Measurements from ENCODE around the gene ZNF746. TPM values are rescaled to one million over a fixed set of nuclear protein-coding genes. Genes with fewer than 3 reads are reported as not detected.

The ZNF746 gene
- total RNA-seq, 2 donors from 2014 or later: 14.8 to 36.9 TPM

DNA sequence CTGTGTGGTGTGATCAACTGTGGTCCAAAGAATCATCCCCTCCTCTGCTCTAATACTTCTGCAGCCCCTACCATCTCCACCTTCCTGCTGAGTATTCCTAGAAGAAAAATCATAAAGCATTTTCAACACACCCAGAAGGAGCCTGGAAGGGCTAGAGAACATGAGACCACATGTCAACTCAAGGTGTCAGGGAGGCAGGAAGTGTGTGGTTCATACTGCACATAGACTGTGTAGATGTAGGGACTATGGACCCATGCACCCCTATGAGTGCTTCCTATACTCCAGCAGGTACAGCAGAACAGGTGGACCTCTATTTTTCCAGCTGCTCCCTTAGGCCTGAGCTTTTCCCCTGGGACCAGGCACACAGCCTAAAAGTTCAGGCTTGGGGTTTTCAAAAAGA is 2.6 kb upstream of the ZNF746 start:
- intact Hi-C loops (cut with DNase I): no loop called here
- ATAC-seq: no peak

DNA sequence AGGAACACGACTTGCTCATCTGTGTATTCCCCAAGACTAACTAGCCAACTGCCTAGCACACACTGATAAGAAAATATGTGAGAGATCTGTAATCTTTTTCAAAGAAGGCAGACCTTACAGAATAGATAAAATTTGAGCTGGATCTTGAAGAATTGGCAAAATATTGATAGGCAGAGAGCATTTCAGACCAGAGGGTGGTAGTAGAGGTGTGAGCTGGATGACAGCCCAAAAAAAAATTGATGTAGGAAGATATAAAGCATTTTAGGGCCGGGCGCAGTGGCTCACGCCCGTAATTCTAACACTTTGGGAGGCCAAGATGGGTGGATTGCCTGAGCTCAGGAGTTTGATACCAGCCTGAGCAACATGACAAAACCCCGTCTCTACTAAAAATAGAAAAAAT is 1.2 kb upstream of the ZNF746 start:
- TF ChIP-seq, protein P1, sequence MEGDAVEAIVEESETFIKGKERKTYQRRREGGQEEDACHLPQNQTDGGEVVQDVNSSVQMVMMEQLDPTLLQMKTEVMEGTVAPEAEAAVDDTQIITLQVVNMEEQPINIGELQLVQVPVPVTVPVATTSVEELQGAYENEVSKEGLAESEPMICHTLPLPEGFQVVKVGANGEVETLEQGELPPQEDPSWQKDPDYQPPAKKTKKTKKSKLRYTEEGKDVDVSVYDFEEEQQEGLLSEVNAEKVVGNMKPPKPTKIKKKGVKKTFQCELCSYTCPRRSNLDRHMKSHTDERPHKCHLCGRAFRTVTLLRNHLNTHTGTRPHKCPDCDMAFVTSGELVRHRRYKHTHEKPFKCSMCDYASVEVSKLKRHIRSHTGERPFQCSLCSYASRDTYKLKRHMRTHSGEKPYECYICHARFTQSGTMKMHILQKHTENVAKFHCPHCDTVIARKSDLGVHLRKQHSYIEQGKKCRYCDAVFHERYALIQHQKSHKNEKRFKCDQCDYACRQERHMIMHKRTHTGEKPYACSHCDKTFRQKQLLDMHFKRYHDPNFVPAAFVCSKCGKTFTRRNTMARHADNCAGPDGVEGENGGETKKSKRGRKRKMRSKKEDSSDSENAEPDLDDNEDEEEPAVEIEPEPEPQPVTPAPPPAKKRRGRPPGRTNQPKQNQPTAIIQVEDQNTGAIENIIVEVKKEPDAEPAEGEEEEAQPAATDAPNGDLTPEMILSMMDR (IDR thresholded peaks at IDR 0.05): no peak
- TF ChIP-seq POLR2A (IDR thresholded peaks at IDR 0.05): no peak
- H3K27me3 ChIP-seq: no peaks in the 10 kb centered on the region
- H3K36me3 ChIP-seq (replicated peaks in 1 of 2; ENCODE audit: insufficient read depth in 1 of 2, low read depth in 2 of 2): peaks cover 2% of the 10 kb centered on the region in 2 donors
- 80 to 88% methylated on average over 6 of the region's 6 CpGs for WGBS, 2 donors
- no peaks in the 10 kb centered on the region for H3K9me3 ChIP-seq
- no peak overlapping the region for H3K27ac ChIP-seq
- H3K4me3 ChIP-seq: no peak overlapping the region
- peaks cover 20% of the 10 kb centered on the region for H3K4me1 ChIP-seq
- ATAC-seq: no peak
- no peak for DNase-seq
- intact Hi-C loops (cut with DNase I): no loop called here

More for the DNA sequence above, 2.6 kb upstream of the ZNF746 start:
- H3K36me3 ChIP-seq (replicated peaks in 1 of 2; ENCODE audit: insufficient read depth in 1 of 2, low read depth in 2 of 2): no peaks in the 10 kb centered on the region
- no peaks in the 10 kb centered on the region for H3K9me3 ChIP-seq
- no peak overlapping the region for H3K4me3 ChIP-seq
- no peak overlapping the region for H3K27ac ChIP-seq
- peaks cover 18% of the 10 kb centered on the region for H3K4me1 ChIP-seq
- no peaks in the 10 kb centered on the region for H3K27me3 ChIP-seq
- DNase-seq: no peak
- no peak for TF ChIP-seq POLR2A (IDR thresholded peaks at IDR 0.05)
- TF ChIP-seq, protein P1 (IDR thresholded peaks at IDR 0.05): no peak

DNA sequence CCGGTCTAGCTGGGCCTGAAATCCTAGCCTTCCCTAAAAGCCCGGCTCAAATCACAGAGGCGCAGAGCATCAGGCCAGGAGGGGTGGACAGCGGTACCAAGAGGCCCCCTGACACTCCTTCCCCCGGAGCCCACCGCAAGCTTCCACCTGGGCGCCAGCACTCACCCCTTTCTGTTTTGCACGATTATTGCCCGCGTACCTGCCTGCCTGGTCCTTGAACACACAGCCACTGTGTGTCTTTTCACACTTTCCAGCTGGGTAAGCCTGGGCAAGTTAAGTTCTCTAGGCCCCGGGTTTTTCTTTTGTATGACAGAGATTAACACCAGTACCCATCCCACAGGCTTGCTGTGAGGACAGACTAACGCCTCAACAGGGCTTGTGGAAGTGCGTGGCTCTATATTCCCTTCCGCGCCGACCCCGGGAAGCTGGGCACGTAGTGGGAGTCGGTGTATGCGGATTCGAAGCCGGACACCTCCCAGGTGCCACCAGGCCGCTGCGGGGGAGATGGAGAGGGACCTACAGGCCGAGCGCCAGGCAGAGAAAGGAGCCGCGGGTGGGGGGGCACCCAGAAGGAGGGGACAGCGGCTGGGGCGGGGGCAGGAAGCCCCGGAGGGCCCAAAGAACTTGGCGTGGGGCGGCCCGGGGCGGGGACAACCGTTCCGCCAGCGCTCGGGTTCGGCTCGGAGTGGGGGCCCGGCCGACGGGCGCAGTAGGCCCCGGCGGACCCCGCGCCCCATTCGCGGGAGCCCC is 792 bp downstream of the ZNF746 start:
- peak overlapping the region; percentile 71 to 77 (median 74) for H3K27ac ChIP-seq
- intact Hi-C loops (cut with DNase I): no loop called here
- H3K9me3 ChIP-seq: no peaks in the 10 kb centered on the region
- peaks cover 20% of the 10 kb centered on the region for H3K4me1 ChIP-seq
- 0% methylated on average over 21 to 31 of the region's 51 CpGs for WGBS, 2 donors
- H3K27me3 ChIP-seq: no peaks in the 10 kb centered on the region
- H3K36me3 ChIP-seq (replicated peaks in 1 of 2; ENCODE audit: insufficient read depth in 1 of 2, low read depth in 2 of 2): peaks cover 10 to 12% of the 10 kb centered on the region in 2 donors
- H3K4me3 ChIP-seq: peak overlapping the region; percentile 51 to 69
- DNase-seq (peak; percentile 40 to 57 (median 45)), ATAC-seq (peak; percentile 31)
- TF ChIP-seq, protein P1 (IDR thresholded peaks at IDR 0.05): no peak
- TF ChIP-seq POLR2A (IDR thresholded peaks at IDR 0.05): no peak

GRCh38 chr7:149495785-149496641 is 1.6 kb downstream of the ZNF746 start:
- Histone ChIP-seq H3K4me1 (peaks cover 20% of the 10 kb centered on the region), H3K27me3 (no peaks in the 10 kb centered on the region), H3K9me3 (no peaks in the 10 kb centered on the region), H3K36me3 (replicated peaks in 1 of 2; ENCODE audit: insufficient read depth in 1 of 2, low read depth in 2 of 2) (peaks cover 10 to 20% of the 10 kb centered on the region in 2 donors), H3K4me3 (peak overlapping the region in 1 of 2 donors; percentile 51), H3K27ac (peak overlapping the region in 3 of 4 donors; percentile 71 to 77 (median 77))
- no peak for TF ChIP-seq POLR2A (IDR thresholded peaks at IDR 0.05)
- TF ChIP-seq, protein P1 (IDR thresholded peaks at IDR 0.05): no peak
- DNase-seq (peak; percentile 58 to 70 (median 68)), ATAC-seq (no peak)
- 34 to 40% methylated on average over 13 of the region's 13 CpGs for WGBS, 2 donors
- intact Hi-C loops (cut with DNase I): no loop called here
